Calu3 (cell line): ENCODE results near the gene DOK7. TPM values are rescaled to one million over a fixed set of nuclear protein-coding genes. Genes with fewer than 3 reads are reported as not detected.

ENCODE experiments used
- BruUV-seq: library from RNA; stranded (reverse); fragments of 400-500 nt; replicated peaks from 2 replicates; lab custom pipeline; 2021; lab: Mats Ljungman, UMichigan
- CTCF ChIA-PET: fragments of 300-600 bp; sonication (Branson Sonifier 250); formaldehyde crosslinking; loops from one replicate; lab custom pipeline; 2022; ENCODE audit warnings: antibody characterized with exemption; lab: Charles Lee
- DNase-seq: peaks from one replicate; pipeline ENCODE4 v3.0.0; 2022
- H3K27ac Mint-ChIP-seq: one replicate; pipeline ENCODE4 v1.8.0; 2022; ENCODE audit warnings: mixed read lengths; ENCODE audit not compliant: unreplicated experiment
- H3K27me3 Mint-ChIP-seq: one replicate; pipeline ENCODE4 v1.8.0; 2022; ENCODE audit warnings: mixed read lengths; ENCODE audit not compliant: unreplicated experiment
- H3K36me3 Mint-ChIP-seq: one replicate; pipeline ENCODE4 v1.8.0; 2022; ENCODE audit warnings: mild to moderate bottlenecking, moderate library complexity, mixed read lengths; ENCODE audit not compliant: insufficient read depth, unreplicated experiment
- H3K4me1 Mint-ChIP-seq: one replicate; pipeline ENCODE4 v1.8.0; 2022; ENCODE audit warnings: mild to moderate bottlenecking, low read depth, mixed read lengths; ENCODE audit not compliant: unreplicated experiment
- H3K4me3 Mint-ChIP-seq: one replicate; pipeline ENCODE4 v1.8.0; 2022; ENCODE audit warnings: mild to moderate bottlenecking, low read depth, moderate library complexity, mixed read lengths; ENCODE audit not compliant: unreplicated experiment
- H3K9me3 Mint-ChIP-seq: one replicate; pipeline ENCODE4 v1.8.0; 2022; ENCODE audit warnings: low read depth, mixed read lengths; ENCODE audit not compliant: unreplicated experiment
- CTCF ChIP-seq: fragments of 200-600 bp; IDR thresholded peaks from one replicate; pipeline ENCODE4 v1.8.0; 2022; ENCODE audit warnings: antibody characterized with exemption; ENCODE audit not compliant: unreplicated experiment
- intact Hi-C: fragments of 100-400 bp; cut with micrococcal nuclease; formaldehyde crosslinking; loops from one replicate; pipeline ENCODE4 v1.10.0; 2022; ENCODE audit not compliant: unreplicated experiment
- total RNA-seq: library from RNA; stranded (reverse); gene quantifications from 2 replicates; pipeline ENCODE4 v1.2.3, GENCODE V29; 2022

The DOK7 gene
- total RNA-seq, 1 experiment from 2014 or later: 2.7 TPM

DNA sequence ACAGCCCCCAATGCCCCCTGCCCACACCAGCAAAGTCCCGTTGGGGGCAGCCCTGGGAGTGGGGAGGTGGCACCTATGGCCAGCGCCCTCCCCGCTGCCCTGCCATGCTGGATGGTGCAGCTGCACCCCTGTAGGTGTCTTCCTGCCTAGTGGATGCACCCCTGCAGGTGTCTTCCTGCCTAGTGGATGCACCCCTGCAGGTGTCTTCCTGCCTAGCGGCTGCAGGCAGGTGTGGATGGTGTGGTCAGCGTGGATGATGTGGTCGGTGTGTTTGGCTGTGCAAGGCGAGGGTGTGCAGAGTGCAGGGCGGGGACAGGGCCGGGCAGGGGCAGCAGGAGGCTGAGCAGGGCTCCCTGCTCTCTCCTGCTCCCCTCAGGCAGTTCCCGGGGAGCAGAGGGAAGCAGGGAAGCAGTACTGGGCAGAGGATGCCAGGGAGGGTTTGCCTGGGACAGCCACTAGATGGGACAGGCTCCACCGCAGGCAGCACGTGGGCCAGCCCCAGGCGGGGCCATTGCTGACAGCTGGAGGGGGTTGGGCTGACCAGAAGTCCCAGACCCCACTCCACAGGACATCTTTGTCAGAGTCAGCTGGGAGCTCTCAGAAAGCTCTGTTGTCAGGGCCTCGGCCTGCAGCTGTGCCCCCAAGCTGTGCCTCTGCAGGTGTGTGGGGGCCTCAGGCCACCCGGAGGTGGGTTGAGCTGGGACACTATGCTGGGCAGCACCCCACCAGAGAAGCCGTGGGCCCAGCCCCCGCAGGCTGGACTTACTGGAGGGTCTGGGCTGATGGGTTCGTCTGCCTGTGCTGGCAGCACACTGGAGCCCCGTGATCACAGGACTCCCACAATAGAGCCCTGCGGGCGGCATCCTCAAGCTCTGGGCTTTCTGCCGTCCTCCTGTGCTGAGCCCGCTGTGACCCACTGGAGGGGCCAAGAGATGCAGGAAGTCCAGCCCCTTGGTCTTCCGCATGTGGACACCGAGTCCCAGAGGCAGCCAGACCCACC is 23.7 kb downstream of the DOK7 start:
- no peaks in the 10 kb centered on the region for H3K27me3 Mint-ChIP-seq
- H3K9me3 Mint-ChIP-seq: no peaks in the 10 kb centered on the region
- no peak for TF ChIP-seq CTCF
- H3K27ac Mint-ChIP-seq: no peak overlapping the region
- intact Hi-C loops: no loop called here
- H3K4me1 Mint-ChIP-seq: peaks cover 8% of the 10 kb centered on the region
- CTCF ChIA-PET: no interaction called here
- H3K36me3 Mint-ChIP-seq: peaks cover 28% of the 10 kb centered on the region
- BruUV-seq: no TSS peak
- no peak for DNase-seq
- H3K4me3 Mint-ChIP-seq: peak overlapping the region; percentile 74

GRCh38 chr4:3487861-3488260 is 24.8 kb downstream of the DOK7 start:
- no TSS peak for BruUV-seq
- Mint-ChIP-seq H3K9me3 (no peaks in the 10 kb centered on the region), H3K4me1 (peaks cover 8% of the 10 kb centered on the region), H3K27ac (no peak overlapping the region), H3K27me3 (no peaks in the 10 kb centered on the region), H3K4me3 (no peak overlapping the region), H3K36me3 (peaks cover 28% of the 10 kb centered on the region)
- CTCF ChIA-PET: no interaction called here
- no peak for TF ChIP-seq CTCF
- intact Hi-C loops: no loop called here
- no peak for DNase-seq

DNA sequence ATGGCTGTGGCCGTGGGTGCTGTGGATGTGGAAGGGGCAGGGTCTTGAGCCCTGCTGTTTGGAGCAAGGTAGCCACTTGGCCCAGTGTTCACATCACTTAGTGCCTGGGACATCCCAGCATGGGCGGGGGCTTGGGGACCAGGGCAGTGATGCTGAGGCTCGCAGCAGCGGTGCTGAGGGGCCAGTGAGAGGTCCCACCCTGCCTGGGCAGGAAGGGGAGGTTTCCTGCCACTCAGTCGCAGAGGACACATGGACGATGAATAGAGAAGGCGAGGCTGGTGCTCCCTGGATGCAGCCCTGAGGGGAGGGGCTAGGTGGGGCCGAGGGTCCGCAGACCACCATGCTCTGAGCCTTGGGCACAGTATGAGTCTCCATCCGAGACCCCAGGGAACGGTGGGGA is 25.7 kb downstream of the DOK7 start:
- no peaks in the 10 kb centered on the region for H3K27me3 Mint-ChIP-seq
- CTCF ChIA-PET: no interaction called here
- BruUV-seq: no TSS peak
- no peak for TF ChIP-seq CTCF
- H3K27ac Mint-ChIP-seq: no peak overlapping the region
- peaks cover 29% of the 10 kb centered on the region for H3K36me3 Mint-ChIP-seq
- no peak overlapping the region for H3K4me3 Mint-ChIP-seq
- intact Hi-C loops: no loop called here
- H3K9me3 Mint-ChIP-seq: no peaks in the 10 kb centered on the region
- DNase-seq: no peak
- H3K4me1 Mint-ChIP-seq: peaks cover 8% of the 10 kb centered on the region

DNA sequence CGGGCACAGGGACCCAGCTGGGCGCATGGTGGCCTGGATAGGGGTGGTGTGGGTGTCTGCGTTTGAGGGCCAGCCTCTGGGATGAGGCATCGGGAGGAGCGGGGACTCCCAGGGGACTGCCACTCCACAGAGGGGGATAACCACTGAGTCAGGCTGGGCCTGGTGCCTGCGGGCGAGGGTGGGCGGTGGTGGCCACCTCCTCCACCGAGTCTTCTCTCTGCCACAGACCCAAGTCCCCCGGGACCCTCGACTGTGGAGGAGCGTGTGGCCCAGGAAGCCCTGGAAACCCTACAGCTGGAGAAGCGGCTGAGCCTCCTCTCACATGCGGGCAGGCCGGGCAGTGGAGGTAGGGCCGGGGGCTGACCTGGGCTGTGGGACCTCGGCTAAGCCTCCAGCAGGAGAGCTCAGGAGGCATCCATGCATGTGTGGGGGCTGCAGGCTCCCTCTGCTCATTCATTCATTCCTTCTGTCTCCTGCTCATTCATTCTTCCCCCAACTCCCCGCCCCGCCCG is 26.4 kb downstream of the DOK7 start:
- Mint-ChIP-seq H3K27me3 (no peaks in the 10 kb centered on the region), H3K27ac (no peak overlapping the region), H3K4me1 (peaks cover 8% of the 10 kb centered on the region), H3K4me3 (no peak overlapping the region), H3K36me3 (peaks cover 27% of the 10 kb centered on the region), H3K9me3 (no peaks in the 10 kb centered on the region)
- BruUV-seq: no TSS peak
- TF ChIP-seq CTCF: no peak
- DNase-seq: no peak
- CTCF ChIA-PET: no interaction called here
- intact Hi-C loops: no loop called here
